HEK293 (cell line): ENCODE measurements around the gene ATAT1.
A peak's percentile ranks its signal among the peaks of the same experiment; 100 is the strongest.

Experiments used
- KLF10 ChIP-seq: fragments of 450-650 bp; IDR thresholded peaks from 2 replicates; pipeline ENCODE4 v1.5.1; 2018; ENCODE audit warnings: missing biosample characterization, mild to moderate bottlenecking, missing genetic modification characterization
- REPIN1 ChIP-seq: fragments of 450-650 bp; formaldehyde crosslinking; IDR thresholded peaks from 2 replicates; pipeline ENCODE4 v1.5.1; 2017; ENCODE audit warnings: missing biosample characterization, missing genetic modification characterization, low read depth
- TCF7L2 ChIP-seq: IDR thresholded peaks from 2 replicates; pipeline ENCODE4 v1.6.1; 2011; ENCODE audit warnings: low read depth, mild to moderate bottlenecking, inconsistent platforms, low read length, moderate library complexity, borderline replicate concordance
- ZBTB44 ChIP-seq: fragments of 450-650 bp; IDR thresholded peaks from 2 replicates; pipeline ENCODE4 v1.5.1; 2018; ENCODE audit warnings: missing biosample characterization, mild to moderate bottlenecking, missing genetic modification characterization
- ZBTB48 ChIP-seq: fragments of 450-650 bp; formaldehyde crosslinking; IDR thresholded peaks from 2 replicates; pipeline ENCODE4 v1.5.1; 2016; ENCODE audit warnings: missing biosample characterization, missing genetic modification characterization
- ZEB2 ChIP-seq: fragments of 450-650 bp; formaldehyde crosslinking; IDR thresholded peaks from 2 replicates; pipeline ENCODE4 v1.5.1; 2016; ENCODE audit warnings: missing biosample characterization, missing genetic modification characterization
- ZIC2 ChIP-seq: fragments of 450-650 bp; formaldehyde crosslinking; IDR thresholded peaks from 2 replicates; pipeline ENCODE4 v1.5.1; 2016; ENCODE audit warnings: missing biosample characterization, missing genetic modification characterization
- ZNF114 ChIP-seq: fragments of 450-650 bp; formaldehyde crosslinking; IDR thresholded peaks from 2 replicates; pipeline ENCODE4 v1.5.0; 2017; ENCODE audit warnings: missing biosample characterization, missing genetic modification characterization
- ZNF157 ChIP-seq: fragments of 450-650 bp; formaldehyde crosslinking; IDR thresholded peaks from 2 replicates; pipeline ENCODE4 v1.5.1; 2016; ENCODE audit warnings: missing biosample characterization, missing genetic modification characterization
- ZNF211 ChIP-seq: fragments of 450-650 bp; formaldehyde crosslinking; IDR thresholded peaks from 2 replicates; pipeline ENCODE4 v1.5.1; 2016; ENCODE audit warnings: low read depth, missing biosample characterization, missing genetic modification characterization
- ZNF335 ChIP-seq: fragments of 450-650 bp; formaldehyde crosslinking; conservative IDR thresholded peaks from 2 replicates; pipeline ENCODE4 v1.5.1; 2016; ENCODE audit warnings: missing biosample characterization, missing genetic modification characterization
- ZNF341 ChIP-seq: fragments of 450-650 bp; formaldehyde crosslinking; IDR thresholded peaks from 2 replicates; pipeline ENCODE4; 2016; ENCODE audit warnings: low read depth, missing biosample characterization, missing genetic modification characterization
- ZNF366 ChIP-seq: fragments of 450-650 bp; formaldehyde crosslinking; conservative IDR thresholded peaks from 2 replicates; pipeline ENCODE4 v1.5.1; 2016; ENCODE audit warnings: missing biosample characterization, missing genetic modification characterization
- ZNF398 ChIP-seq: fragments of 450-650 bp; formaldehyde crosslinking; IDR thresholded peaks from 2 replicates; pipeline ENCODE4 v1.5.1; 2017; ENCODE audit warnings: missing biosample characterization, missing genetic modification characterization
- ZNF426 ChIP-seq: fragments of 450-650 bp; formaldehyde crosslinking; IDR thresholded peaks from 2 replicates; pipeline ENCODE4 v1.5.1; 2017; ENCODE audit warnings: missing biosample characterization, missing genetic modification characterization, mild to moderate bottlenecking, inconsistent platforms, moderate library complexity
- ZNF514 ChIP-seq: fragments of 450-650 bp; formaldehyde crosslinking; IDR thresholded peaks from 2 replicates; pipeline ENCODE4 v1.5.1; 2016; ENCODE audit warnings: missing biosample characterization, missing genetic modification characterization
- ZNF530 ChIP-seq: fragments of 450-650 bp; formaldehyde crosslinking; IDR thresholded peaks from 2 replicates; pipeline ENCODE4 v1.5.1; 2016; ENCODE audit warnings: low read depth, missing biosample characterization, missing genetic modification characterization
- ZNF571 ChIP-seq: fragments of 450-650 bp; formaldehyde crosslinking; IDR thresholded peaks from 2 replicates; pipeline ENCODE4 v1.5.0; 2017; ENCODE audit warnings: missing biosample characterization, missing genetic modification characterization
- ZNF624 ChIP-seq: fragments of 450-650 bp; formaldehyde crosslinking; IDR thresholded peaks from 2 replicates; pipeline ENCODE4 v1.5.1; 2017; ENCODE audit warnings: missing biosample characterization, missing genetic modification characterization
- ZNF654 ChIP-seq: fragments of 450-650 bp; formaldehyde crosslinking; IDR thresholded peaks from 2 replicates; pipeline ENCODE4 v1.5.1; 2016; ENCODE audit warnings: low read depth, missing biosample characterization, missing genetic modification characterization
- ZNF830 ChIP-seq: fragments of 450-650 bp; IDR thresholded peaks from 2 replicates; pipeline ENCODE4 v1.5.0; 2018; ENCODE audit warnings: missing biosample characterization, missing genetic modification characterization, low read depth, mild to moderate bottlenecking, moderate library complexity
- ZSCAN16 ChIP-seq: fragments of 450-650 bp; formaldehyde crosslinking; IDR thresholded peaks from 2 replicates; pipeline ENCODE4 v1.5.1; 2016; ENCODE audit warnings: missing biosample characterization, missing genetic modification characterization
- ZSCAN5A ChIP-seq: fragments of 450-650 bp; formaldehyde crosslinking; IDR thresholded peaks from 2 replicates; pipeline ENCODE4 v1.5.1; 2016; ENCODE audit warnings: missing biosample characterization, missing genetic modification characterization
- ZXDB ChIP-seq: fragments of 450-650 bp; formaldehyde crosslinking; IDR thresholded peaks from 2 replicates; pipeline ENCODE4 v1.5.1; 2016; ENCODE audit warnings: missing biosample characterization, missing genetic modification characterization
- TF ChIP-seq, protein P1 (sequence below): fragments of 450-650 bp; formaldehyde crosslinking; conservative IDR thresholded peaks from 2 replicates; pipeline ENCODE4 v1.5.1; 2016; ENCODE audit warnings: low read depth, missing biosample characterization, missing genetic modification characterization
- TF ChIP-seq, protein P2 (sequence below): fragments of 450-650 bp; formaldehyde crosslinking; IDR thresholded peaks from 2 replicates; pipeline ENCODE4 v1.5.1; 2016; ENCODE audit warnings: missing biosample characterization, missing genetic modification characterization
- TF ChIP-seq, protein P3 (sequence below): fragments of 450-650 bp; formaldehyde crosslinking; optimal IDR thresholded peaks from 2 replicates; pipeline ENCODE3; 2016; ENCODE audit warnings: missing biosample characterization, mild to moderate bottlenecking, missing genetic modification characterization

The ATAT1 gene

GRCh38 chr6:30686908-30687658 lies 60.4 kb downstream of the ATAT1 start (continued):
- peak; percentile 98 for TF ChIP-seq ZNF398 (tag by site-specific recombination)
- peak; percentile 74; the same call in 1 of the 2 replicates for TF ChIP-seq ZXDB (tag by site-specific recombination)
- peak; percentile 97 for TF ChIP-seq ZNF366
- TF ChIP-seq ZIC2 (tag by site-specific recombination): peak; percentile 97
- TF ChIP-seq ZNF530 (tag by site-specific recombination): no peak
- TF ChIP-seq ZEB2 (tag by site-specific recombination): peak; percentile 90
- TF ChIP-seq, protein P1, sequence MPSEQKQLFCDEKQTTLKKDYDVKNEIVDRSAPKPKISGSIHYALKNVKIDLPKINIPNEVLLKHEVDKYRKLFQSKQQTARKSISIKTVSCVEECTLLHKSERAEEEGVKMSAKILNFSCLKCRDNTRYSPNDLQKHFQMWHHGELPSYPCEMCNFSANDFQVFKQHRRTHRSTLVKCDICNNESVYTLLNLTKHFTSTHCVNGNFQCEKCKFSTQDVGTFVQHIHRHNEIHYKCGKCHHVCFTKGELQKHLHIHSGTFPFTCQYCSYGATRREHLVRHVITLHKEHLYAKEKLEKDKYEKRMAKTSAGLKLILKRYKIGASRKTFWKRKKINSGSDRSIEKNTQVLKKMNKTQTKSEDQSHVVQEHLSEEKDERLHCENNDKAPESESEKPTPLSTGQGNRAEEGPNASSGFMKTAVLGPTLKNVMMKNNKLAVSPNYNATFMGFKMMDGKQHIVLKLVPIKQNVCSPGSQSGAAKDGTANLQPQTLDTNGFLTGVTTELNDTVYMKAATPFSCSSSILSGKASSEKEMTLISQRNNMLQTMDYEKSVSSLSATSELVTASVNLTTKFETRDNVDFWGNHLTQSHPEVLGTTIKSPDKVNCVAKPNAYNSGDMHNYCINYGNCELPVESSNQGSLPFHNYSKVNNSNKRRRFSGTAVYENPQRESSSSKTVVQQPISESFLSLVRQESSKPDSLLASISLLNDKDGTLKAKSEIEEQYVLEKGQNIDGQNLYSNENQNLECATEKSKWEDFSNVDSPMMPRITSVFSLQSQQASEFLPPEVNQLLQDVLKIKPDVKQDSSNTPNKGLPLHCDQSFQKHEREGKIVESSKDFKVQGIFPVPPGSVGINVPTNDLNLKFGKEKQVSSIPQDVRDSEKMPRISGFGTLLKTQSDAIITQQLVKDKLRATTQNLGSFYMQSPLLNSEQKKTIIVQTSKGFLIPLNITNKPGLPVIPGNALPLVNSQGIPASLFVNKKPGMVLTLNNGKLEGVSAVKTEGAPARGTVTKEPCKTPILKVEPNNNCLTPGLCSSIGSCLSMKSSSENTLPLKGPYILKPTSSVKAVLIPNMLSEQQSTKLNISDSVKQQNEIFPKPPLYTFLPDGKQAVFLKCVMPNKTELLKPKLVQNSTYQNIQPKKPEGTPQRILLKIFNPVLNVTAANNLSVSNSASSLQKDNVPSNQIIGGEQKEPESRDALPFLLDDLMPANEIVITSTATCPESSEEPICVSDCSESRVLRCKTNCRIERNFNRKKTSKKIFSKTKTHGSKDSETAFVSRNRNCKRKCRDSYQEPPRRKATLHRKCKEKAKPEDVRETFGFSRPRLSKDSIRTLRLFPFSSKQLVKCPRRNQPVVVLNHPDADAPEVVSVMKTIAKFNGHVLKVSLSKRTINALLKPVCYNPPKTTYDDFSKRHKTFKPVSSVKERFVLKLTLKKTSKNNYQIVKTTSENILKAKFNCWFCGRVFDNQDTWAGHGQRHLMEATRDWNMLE (tag by site-specific recombination): no peak
- no peak for TF ChIP-seq ZBTB44
- peak; percentile 86; the same call in 1 of the 2 replicates for TF ChIP-seq ZBTB48 (tag by site-specific recombination)
- TF ChIP-seq ZNF830 (tag by site-specific recombination): no peak
- TF ChIP-seq, protein P2, sequence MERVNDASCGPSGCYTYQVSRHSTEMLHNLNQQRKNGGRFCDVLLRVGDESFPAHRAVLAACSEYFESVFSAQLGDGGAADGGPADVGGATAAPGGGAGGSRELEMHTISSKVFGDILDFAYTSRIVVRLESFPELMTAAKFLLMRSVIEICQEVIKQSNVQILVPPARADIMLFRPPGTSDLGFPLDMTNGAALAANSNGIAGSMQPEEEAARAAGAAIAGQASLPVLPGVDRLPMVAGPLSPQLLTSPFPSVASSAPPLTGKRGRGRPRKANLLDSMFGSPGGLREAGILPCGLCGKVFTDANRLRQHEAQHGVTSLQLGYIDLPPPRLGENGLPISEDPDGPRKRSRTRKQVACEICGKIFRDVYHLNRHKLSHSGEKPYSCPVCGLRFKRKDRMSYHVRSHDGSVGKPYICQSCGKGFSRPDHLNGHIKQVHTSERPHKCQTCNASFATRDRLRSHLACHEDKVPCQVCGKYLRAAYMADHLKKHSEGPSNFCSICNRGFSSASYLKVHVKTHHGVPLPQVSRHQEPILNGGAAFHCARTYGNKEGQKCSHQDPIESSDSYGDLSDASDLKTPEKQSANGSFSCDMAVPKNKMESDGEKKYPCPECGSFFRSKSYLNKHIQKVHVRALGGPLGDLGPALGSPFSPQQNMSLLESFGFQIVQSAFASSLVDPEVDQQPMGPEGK (tag by site-specific recombination): peak; percentile 99
- no peak for TF ChIP-seq ZNF654 (tag by site-specific recombination)
- peak; percentile 90 for TF ChIP-seq KLF10 (tag by site-specific recombination)
- no peak for TF ChIP-seq ZNF157 (tag by site-specific recombination)
- TF ChIP-seq ZNF624 (tag by site-specific recombination): no peak
- TF ChIP-seq ZNF514 (tag by site-specific recombination): no peak
- TF ChIP-seq ZNF211: no peak
- peak; percentile 87; the same call in 1 of the 2 replicates for TF ChIP-seq ZSCAN5A
- TF ChIP-seq ZNF335 (tag by site-specific recombination): peak; percentile 95
- no peak for TF ChIP-seq TCF7L2
- TF ChIP-seq, protein P3, sequence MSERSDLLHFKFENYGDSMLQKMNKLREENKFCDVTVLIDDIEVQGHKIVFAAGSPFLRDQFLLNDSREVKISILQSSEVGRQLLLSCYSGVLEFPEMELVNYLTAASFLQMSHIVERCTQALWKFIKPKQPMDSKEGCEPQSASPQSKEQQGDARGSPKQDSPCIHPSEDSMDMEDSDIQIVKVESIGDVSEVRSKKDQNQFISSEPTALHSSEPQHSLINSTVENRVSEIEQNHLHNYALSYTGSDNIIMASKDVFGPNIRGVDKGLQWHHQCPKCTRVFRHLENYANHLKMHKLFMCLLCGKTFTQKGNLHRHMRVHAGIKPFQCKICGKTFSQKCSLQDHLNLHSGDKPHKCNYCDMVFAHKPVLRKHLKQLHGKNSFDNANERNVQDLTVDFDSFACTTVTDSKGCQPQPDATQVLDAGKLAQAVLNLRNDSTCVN (tag by site-specific recombination): peak; percentile 64
- no peak; the same call in 1 of the 2 replicates for TF ChIP-seq REPIN1
- TF ChIP-seq ZNF341 (tag by site-specific recombination): peak; percentile 100
- no peak for TF ChIP-seq ZNF114 (tag by site-specific recombination)
- no peak for TF ChIP-seq ZNF571 (tag by site-specific recombination)
- 0 out of 2 replicates have a peak, but pooled peaks have one; percentile 43 for TF ChIP-seq ZSCAN16 (tag by site-specific recombination)
- TF ChIP-seq ZNF426: no peak
